ENCODE measurements around the gene TFF2. TPM values are rescaled to one million over a fixed set of nuclear protein-coding genes. Genes with fewer than 3 reads are reported as not detected.

Gene TFF2
- total RNA-seq, 4 donors from 2014 or later: not detected

DNA sequence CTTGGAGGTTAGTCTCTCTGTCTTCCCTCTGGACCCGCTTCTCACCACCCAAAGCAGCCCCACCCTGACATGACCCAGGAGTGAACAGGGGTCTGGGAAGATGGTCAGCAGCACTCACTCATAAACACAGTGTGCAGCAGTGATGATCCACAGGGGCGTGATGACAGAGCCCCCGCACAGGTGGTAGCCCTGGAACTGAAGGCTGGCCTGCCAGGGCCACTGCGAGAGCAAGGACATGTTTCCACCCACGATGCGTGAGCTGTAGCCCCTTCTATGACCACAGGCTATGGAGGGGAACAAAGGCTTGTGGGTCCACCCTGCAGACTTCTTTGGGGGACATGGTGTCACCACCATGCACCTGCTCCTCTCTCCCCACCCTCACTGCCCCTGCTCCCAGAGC is 32.1 kb upstream of the TFF2 start:
- in situ Hi-C loops (cut with MboI; ENCODE audit: low sequenced_read_pairs in 4 of 4): no loop called here
- Histone ChIP-seq H3K36me3 (no peaks in the 10 kb centered on the region), H3K9me3 (no peaks in the 10 kb centered on the region), H3K4me1 (no peaks in the 10 kb centered on the region), H3K4me3 (no peak overlapping the region), H3K27me3 (peaks cover 0 to 4% (median 3%) of the 10 kb centered on the region in 3 donors), H3K27ac (no peak overlapping the region)
- intact Hi-C loops (cut with DNase I; ENCODE audit: low total_unique reads): no loop called here
- DNase-seq (no peak), ATAC-seq (no peak)
- no peak for TF ChIP-seq POLR2A (IDR thresholded peaks at IDR 0.05)
- no peak for TF ChIP-seq CTCF (IDR thresholded peaks at IDR 0.05 in 4 of 5, conservative IDR thresholded peaks at IDR 0.05 in 1 of 5)

- intact Hi-C loops (cut with DNase I; ENCODE audit: low total_unique reads): no loop called here
Observed at GRCh38 chr21:42381347-42381984, 30.7 kb upstream of the TFF2 start.

GRCh38 chr21:42379426-42380215 is 28.8 kb upstream of the TFF2 start:
- Histone ChIP-seq H3K4me1 (no peaks in the 10 kb centered on the region), H3K27me3 (peaks cover 0 to 11% (median 0%) of the 10 kb centered on the region in 3 donors), H3K27ac (no peak overlapping the region), H3K4me3 (no peak overlapping the region), H3K9me3 (no peaks in the 10 kb centered on the region), H3K36me3 (no peaks in the 10 kb centered on the region)
- ATAC-seq: no peak
- TF ChIP-seq POLR2A (IDR thresholded peaks at IDR 0.05) (no peak), CTCF (IDR thresholded peaks at IDR 0.05 in 4 of 5, conservative IDR thresholded peaks at IDR 0.05 in 1 of 5) (no peak)
- intact Hi-C loops (cut with DNase I; ENCODE audit: low total_unique reads): no loop called here
- DNase-seq: no peak
- in situ Hi-C loops (cut with MboI; ENCODE audit: low sequenced_read_pairs in 4 of 4): no loop called here

More at GRCh38 chr21:42381347-42381984, 30.7 kb upstream of the TFF2 start:
- Histone ChIP-seq H3K27me3 (peaks cover 0 to 3% (median 3%) of the 10 kb centered on the region in 3 donors), H3K27ac (no peak overlapping the region), H3K36me3 (no peaks in the 10 kb centered on the region), H3K9me3 (no peaks in the 10 kb centered on the region), H3K4me3 (no peak overlapping the region), H3K4me1 (no peaks in the 10 kb centered on the region)
- no peak for DNase-seq
- in situ Hi-C loops (cut with MboI; ENCODE audit: low sequenced_read_pairs in 4 of 4): no loop called here
- TF ChIP-seq POLR2A (IDR thresholded peaks at IDR 0.05): no peak
- TF ChIP-seq CTCF (IDR thresholded peaks at IDR 0.05 in 4 of 5, conservative IDR thresholded peaks at IDR 0.05 in 1 of 5): peak in 2 of 5 experiments; percentile 15 to 42
- no peak for ATAC-seq

DNA sequence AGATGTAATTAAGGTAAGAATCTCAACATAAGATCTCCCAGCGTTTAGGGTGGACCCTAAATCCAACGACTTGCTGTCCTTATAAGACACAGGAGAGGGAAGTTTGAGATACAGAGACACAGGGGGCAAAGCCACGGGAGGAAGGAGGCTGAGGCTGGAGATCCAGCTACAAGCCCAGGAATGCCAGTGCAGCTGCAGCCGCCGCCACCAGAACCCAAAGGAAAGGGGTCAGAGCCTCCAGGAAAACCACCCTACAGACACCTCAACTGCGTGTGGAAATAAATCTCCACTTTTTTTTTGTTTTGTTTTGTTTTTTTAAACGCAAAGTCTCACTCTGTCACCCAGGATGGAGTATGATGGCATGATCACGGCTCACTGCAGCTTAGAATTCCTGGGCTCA is 27.6 kb upstream of the TFF2 start:
- in situ Hi-C loops (cut with MboI; ENCODE audit: low sequenced_read_pairs in 4 of 4) (no loop called here), intact Hi-C loops (cut with DNase I; ENCODE audit: low total_unique reads) (no loop called here)
- Histone ChIP-seq H3K27ac (no peak overlapping the region), H3K27me3 (peaks cover 0 to 14% (median 0%) of the 10 kb centered on the region in 3 donors), H3K36me3 (no peaks in the 10 kb centered on the region), H3K4me1 (no peaks in the 10 kb centered on the region), H3K9me3 (no peaks in the 10 kb centered on the region), H3K4me3 (no peak overlapping the region)
- ATAC-seq (no peak), DNase-seq (no peak)
- TF ChIP-seq CTCF (IDR thresholded peaks at IDR 0.05 in 4 of 5, conservative IDR thresholded peaks at IDR 0.05 in 1 of 5): no peak
- TF ChIP-seq POLR2A (IDR thresholded peaks at IDR 0.05): no peak

Data from gastrocnemius medialis (tissue), 4 donors.